ENCODE results near the gene PPFIBP1. TPM values are rescaled to one million over a fixed set of nuclear protein-coding genes. Genes with fewer than 3 reads are reported as not detected.

PPFIBP1 gene
- total and polyA plus RNA-seq, 2 of the 13 experiments (the other 11 are each of a cell fraction or from before 2014, with no cell fraction given) = 16.2 to 21.8 TPM

DNA sequence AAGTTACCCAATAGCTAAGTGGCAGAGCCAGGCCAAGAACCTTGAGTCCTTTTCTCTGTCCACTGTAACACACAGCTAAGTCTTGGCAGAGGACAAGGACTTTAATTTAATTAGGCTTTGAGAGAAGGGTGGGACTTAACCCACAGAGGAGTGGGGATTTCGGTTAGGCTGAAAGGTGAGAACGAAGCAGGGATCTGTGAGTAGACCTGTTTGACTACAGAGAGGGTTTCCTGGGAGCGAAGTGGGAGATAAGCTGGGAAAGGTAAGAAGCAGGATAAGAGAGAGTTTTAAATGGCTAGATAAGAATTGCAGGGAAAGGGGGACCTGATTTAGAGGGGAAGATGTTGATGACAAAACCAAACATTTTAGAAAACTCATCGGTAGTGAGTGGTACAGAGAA lies 2.0 kb upstream of the PPFIBP1 start:
- Histone ChIP-seq H3K27ac (ENCODE audit: extremely low read length, insufficient read depth, low read length) (no peak overlapping the region), H2AFZ (ENCODE audit: low read length) (no peak overlapping the region), H3K4me1 (ENCODE audit: insufficient read depth, low read length) (peaks cover 33% of the 10 kb centered on the region), H3K9ac (ENCODE audit: insufficient read depth, low read depth, low read length) (no peak overlapping the region), H3K27me3 (ENCODE audit: control insufficient read depth in 1 of 2, insufficient read depth in 2 of 2, low read length in 2 of 2) (no peaks in the 10 kb centered on the region; a peak in 1 of 5 replicates), H3K4me2 (ENCODE audit: low read depth, low read length) (no peak overlapping the region), H3K79me2 (ENCODE audit: insufficient read depth, low read length) (peaks cover 24% of the 10 kb centered on the region), H3K4me3 (replicated peaks in 1 of 3; ENCODE audit: insufficient read depth in 1 of 3, low read depth in 2 of 3, low read length in 3 of 3) (no peak overlapping the region), H4K20me1 (ENCODE audit: insufficient read depth, low read length) (no peaks in the 10 kb centered on the region), H3K36me3 (replicated peaks in 1 of 2; ENCODE audit: control insufficient read depth in 1 of 2, insufficient read depth in 2 of 2, low read length in 2 of 2) (no peaks in the 10 kb centered on the region), H3K9me3 (ENCODE audit: low read length) (no peaks in the 10 kb centered on the region)
- WGBS (ENCODE audit: low lambda C conversion rate) = 97% methylated on average over 4 of the region's 4 CpGs
- ATAC-seq = no peak
- FAIRE-seq = no peak
- DNase-seq (ENCODE audit: low spot score) = no peak
- POLR2A ChIA-PET = no interaction called here
- BruUV-seq (replicated peaks) = no TSS peak
- no peak for TF ChIP-seq GATAD2A (CRISPR knock-in tag; IDR thresholded peaks at IDR 0.05)
- TF ChIP-seq ZNF205 (CRISPR knock-in tag; IDR thresholded peaks at IDR 0.05) = no peak
- TF ChIP-seq NFIC (IDR thresholded peaks at IDR 0.05; ENCODE audit: low read length) = no peak
- no peak for TF ChIP-seq SKI (IDR thresholded peaks at IDR 0.05; ENCODE audit: partially characterized antibody)
- no peak for TF ChIP-seq ZNF564 (CRISPR knock-in tag; IDR thresholded peaks at IDR 0.05)
- TF ChIP-seq, protein P1, sequence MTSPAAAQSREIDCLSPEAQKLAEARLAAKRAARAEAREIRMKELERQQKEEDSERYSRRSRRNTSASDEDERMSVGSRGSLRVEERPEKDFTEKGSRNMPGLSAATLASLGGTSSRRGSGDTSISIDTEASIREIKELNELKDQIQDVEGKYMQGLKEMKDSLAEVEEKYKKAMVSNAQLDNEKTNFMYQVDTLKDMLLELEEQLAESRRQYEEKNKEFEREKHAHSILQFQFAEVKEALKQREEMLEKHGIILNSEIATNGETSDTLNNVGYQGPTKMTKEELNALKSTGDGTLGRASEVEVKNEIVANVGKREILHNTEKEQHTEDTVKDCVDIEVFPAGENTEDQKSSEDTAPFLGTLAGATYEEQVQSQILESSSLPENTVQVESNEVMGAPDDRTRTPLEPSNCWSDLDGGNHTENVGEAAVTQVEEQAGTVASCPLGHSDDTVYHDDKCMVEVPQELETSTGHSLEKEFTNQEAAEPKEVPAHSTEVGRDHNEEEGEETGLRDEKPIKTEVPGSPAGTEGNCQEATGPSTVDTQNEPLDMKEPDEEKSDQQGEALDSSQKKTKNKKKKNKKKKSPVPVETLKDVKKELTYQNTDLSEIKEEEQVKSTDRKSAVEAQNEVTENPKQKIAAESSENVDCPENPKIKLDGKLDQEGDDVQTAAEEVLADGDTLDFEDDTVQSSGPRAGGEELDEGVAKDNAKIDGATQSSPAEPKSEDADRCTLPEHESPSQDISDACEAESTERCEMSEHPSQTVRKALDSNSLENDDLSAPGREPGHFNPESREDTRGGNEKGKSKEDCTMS (CRISPR knock-in tag; conservative IDR thresholded peaks at IDR 0.05) = no peak
- TF ChIP-seq, protein P2, sequence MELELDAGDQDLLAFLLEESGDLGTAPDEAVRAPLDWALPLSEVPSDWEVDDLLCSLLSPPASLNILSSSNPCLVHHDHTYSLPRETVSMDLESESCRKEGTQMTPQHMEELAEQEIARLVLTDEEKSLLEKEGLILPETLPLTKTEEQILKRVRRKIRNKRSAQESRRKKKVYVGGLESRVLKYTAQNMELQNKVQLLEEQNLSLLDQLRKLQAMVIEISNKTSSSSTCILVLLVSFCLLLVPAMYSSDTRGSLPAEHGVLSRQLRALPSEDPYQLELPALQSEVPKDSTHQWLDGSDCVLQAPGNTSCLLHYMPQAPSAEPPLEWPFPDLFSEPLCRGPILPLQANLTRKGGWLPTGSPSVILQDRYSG (CRISPR knock-in tag; IDR thresholded peaks at IDR 0.05) = no peak
- no peak for TF ChIP-seq JUND (CRISPR knock-in tag; IDR thresholded peaks at IDR 0.05)
- TF ChIP-seq ZNF546 (CRISPR knock-in tag; conservative IDR thresholded peaks at IDR 0.05) = no peak
- no peak for TF ChIP-seq PRMT3 (CRISPR knock-in tag; IDR thresholded peaks at IDR 0.05; ENCODE audit: borderline replicate concordance, low read depth)
- TF ChIP-seq, protein P3, sequence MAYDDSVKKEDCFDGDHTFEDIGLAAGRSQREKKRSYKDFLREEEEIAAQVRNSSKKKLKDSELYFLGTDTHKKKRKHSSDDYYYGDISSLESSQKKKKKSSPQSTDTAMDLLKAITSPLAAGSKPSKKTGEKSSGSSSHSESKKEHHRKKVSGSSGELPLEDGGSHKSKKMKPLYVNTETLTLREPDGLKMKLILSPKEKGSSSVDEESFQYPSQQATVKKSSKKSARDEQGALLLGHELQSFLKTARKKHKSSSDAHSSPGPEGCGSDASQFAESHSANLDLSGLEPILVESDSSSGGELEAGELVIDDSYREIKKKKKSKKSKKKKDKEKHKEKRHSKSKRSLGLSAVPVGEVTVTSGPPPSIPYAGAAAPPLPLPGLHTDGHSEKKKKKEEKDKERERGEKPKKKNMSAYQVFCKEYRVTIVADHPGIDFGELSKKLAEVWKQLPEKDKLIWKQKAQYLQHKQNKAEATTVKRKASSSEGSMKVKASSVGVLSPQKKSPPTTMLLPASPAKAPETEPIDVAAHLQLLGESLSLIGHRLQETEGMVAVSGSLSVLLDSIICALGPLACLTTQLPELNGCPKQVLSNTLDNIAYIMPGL (CRISPR knock-in tag; IDR thresholded peaks at IDR 0.05; ENCODE audit: borderline replicate concordance in 1 of 2, low read depth in 1 of 2) = no peak
- TF ChIP-seq, protein P4, sequence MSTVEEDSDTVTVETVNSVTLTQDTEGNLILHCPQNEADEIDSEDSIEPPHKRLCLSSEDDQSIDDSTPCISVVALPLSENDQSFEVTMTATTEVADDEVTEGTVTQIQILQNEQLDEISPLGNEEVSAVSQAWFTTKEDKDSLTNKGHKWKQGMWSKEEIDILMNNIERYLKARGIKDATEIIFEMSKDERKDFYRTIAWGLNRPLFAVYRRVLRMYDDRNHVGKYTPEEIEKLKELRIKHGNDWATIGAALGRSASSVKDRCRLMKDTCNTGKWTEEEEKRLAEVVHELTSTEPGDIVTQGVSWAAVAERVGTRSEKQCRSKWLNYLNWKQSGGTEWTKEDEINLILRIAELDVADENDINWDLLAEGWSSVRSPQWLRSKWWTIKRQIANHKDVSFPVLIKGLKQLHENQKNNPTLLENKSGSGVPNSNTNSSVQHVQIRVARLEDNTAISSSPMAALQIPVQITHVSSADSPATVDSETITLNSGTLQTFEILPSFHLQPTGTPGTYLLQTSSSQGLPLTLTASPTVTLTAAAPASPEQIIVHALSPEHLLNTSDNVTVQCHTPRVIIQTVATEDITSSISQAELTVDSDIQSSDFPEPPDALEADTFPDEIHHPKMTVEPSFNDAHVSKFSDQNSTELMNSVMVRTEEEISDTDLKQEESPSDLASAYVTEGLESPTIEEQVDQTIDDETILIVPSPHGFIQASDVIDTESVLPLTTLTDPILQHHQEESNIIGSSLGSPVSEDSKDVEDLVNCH (CRISPR knock-in tag; IDR thresholded peaks at IDR 0.05) = no peak
- no peak for TF ChIP-seq HDAC6 (IDR thresholded peaks at IDR 0.05; ENCODE audit: low read depth, low read length)
- TF ChIP-seq ZNF124 (CRISPR knock-in tag; IDR thresholded peaks at IDR 0.05) = no peak
- TF ChIP-seq SOX5 (CRISPR knock-in tag; IDR thresholded peaks at IDR 0.05; ENCODE audit: borderline replicate concordance) = no peak
- TF ChIP-seq ZNF589 (CRISPR knock-in tag; conservative IDR thresholded peaks at IDR 0.05) = no peak
- no peak for TF ChIP-seq ATF1 (CRISPR knock-in tag; IDR thresholded peaks at IDR 0.05)
- no peak for TF ChIP-seq ZNF724P (CRISPR knock-in tag; IDR thresholded peaks at IDR 0.05; ENCODE audit: borderline replicate concordance)
- CTCF ChIA-PET (ENCODE audit: low intra/inter-chr PET ratio, low total read pairs) = no interaction called here
- in situ Hi-C loops (cut with HindIII; ENCODE audit: extremely low pct_ligation_motif_present, low pct_unique_long_range_greater_than_20kb) = no loop called here
- intact Hi-C loops (cut with micrococcal nuclease; ENCODE audit: unreplicated experiment) = loop anchor here (10.0 kb wide), 1 partner anchor 183 kb away; no protein-coding TSS in a partner anchor
